Lower leg skin (tissue), 3 donors: Measurements from ENCODE around the gene MAU2.

Experiments used
- POLR2A ChIP-seq, 2 donors: fragments of 450-650 bp; IDR thresholded peaks; one replicate each; pipeline ENCODE4 v1.6.1; 2016 to 2017; ENCODE audit warnings: antibody characterized with exemption in 2 of 2, mild to moderate bottlenecking in 1 of 2, moderate library complexity in 1 of 2
- TF ChIP-seq, protein P1 (sequence below), 3 donors: fragments of 450-650 bp; IDR thresholded peaks; one replicate each; pipeline ENCODE4 v1.5.1; 2016; ENCODE audit warnings: antibody characterized with exemption in 3 of 3, mild to moderate bottlenecking in 3 of 3, moderate library complexity in 2 of 3

DNA sequence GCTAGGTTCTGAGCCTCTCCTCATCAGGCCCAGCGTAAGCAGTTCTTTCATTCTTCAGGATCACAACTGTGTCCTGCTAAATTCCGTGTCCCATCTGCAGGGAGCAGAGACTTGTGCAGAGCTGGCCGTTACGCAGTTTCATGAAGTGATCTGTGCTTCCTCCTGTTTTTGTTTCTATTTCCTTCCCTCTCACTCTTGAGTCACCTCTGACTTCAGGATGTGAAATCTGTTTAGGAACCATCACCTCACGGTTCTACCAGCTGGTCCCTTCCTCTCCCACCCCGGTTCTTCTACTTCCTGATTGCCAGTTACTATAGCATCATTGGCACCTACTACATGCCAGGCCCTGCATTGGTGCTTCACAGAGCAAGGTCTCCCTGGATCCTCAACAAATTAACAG, 8.5 kb downstream of the MAU2 start:
- no peak for TF ChIP-seq POLR2A (IDR thresholded peaks at IDR 0.05)
- TF ChIP-seq, protein P1, sequence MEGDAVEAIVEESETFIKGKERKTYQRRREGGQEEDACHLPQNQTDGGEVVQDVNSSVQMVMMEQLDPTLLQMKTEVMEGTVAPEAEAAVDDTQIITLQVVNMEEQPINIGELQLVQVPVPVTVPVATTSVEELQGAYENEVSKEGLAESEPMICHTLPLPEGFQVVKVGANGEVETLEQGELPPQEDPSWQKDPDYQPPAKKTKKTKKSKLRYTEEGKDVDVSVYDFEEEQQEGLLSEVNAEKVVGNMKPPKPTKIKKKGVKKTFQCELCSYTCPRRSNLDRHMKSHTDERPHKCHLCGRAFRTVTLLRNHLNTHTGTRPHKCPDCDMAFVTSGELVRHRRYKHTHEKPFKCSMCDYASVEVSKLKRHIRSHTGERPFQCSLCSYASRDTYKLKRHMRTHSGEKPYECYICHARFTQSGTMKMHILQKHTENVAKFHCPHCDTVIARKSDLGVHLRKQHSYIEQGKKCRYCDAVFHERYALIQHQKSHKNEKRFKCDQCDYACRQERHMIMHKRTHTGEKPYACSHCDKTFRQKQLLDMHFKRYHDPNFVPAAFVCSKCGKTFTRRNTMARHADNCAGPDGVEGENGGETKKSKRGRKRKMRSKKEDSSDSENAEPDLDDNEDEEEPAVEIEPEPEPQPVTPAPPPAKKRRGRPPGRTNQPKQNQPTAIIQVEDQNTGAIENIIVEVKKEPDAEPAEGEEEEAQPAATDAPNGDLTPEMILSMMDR (IDR thresholded peaks at IDR 0.05): no peak
